HG02759 (cell line): ENCODE data around the gene MAPK12.
"Not testable (repeated sequence)": the region's sequence is repeated elsewhere in the genome, so short reads cannot be mapped to it uniquely, and the experiment has no call there.

Source experiments
- ATAC-seq: cut with Tn5 transposase; IDR thresholded peaks from one replicate; pipeline ENCODE4 v1.9.1; 2021; ENCODE audit warnings: mild to moderate bottlenecking, moderate library complexity; ENCODE audit not compliant: unreplicated experiment

The MAPK12 gene

GRCh38 chr22:50217543-50218152, 43.8 kb downstream of the MAPK12 start:
- ATAC-seq = no peak

GRCh38 chr22:50216684-50217520, 44.6 kb downstream of the MAPK12 start:
- ATAC-seq = no peak

DNA sequence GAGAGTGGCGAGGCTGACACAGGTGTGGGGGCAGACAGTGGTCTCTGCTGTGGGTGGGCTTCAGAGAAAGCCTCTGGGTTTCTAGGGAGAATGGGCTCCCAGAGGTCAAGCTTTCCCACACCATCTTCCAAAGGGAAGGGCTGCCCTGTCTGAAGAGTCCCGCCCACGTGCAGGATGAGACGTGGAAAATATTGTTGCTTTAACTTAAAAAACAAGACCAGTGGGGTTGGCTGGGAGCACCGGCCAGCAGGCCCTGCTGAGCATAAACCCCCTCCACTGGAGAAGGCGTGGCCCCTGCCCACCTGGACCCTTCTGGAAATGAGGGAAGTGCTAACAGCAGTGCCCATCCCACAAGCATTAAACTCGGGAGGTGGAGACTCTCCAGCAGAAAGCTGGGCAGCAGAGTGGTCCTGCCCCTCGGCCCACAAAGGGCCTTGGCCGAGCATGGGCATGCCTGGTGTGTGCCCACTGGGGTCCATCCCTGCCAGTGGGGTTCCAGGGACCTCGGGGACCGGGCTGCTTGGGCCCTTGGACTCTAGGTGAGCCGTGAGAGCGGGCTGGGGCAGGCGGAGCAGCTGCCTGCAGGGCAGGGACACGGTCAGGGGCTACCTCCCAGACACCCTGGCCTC, 45.3 kb downstream of the MAPK12 start:
- no peak for ATAC-seq

DNA sequence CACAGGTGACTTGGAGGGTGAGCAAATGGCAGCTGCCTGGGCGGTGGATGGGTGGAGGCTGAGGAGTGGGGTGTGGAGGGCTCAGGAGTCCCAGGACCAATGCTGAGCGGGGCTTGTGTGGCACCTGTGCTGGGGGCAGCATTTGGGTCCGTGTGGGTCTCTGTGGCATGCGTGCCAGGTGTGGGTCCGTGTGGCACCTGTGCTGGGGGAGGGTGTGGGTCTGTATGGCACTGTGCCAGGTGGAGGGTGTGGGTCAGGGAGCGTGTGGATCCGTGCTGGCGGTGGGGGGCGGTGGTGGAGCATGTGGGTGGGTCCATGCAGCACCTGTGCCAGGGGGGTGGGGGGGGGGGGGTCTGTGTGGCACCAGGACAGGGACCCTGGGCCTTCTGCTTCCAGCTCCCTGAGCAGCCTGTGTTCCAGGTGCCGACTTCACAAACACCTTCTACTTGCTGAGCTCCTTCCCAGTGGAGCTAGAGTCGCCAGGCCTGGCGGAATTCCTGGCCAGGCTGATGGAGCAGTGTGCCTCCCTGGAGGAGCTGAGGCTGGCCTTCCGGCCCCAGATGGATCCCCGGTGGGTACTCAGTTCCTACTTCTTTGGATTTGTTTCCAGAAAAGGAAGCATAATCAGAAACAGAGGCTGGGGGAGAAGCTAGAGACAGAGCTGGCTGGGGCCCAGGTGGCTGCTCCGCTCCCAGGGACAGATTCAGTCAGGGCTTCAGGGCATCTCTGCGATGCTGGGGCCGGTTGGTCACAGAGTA, 46.0 kb downstream of the MAPK12 start:
- ATAC-seq = no peak

DNA sequence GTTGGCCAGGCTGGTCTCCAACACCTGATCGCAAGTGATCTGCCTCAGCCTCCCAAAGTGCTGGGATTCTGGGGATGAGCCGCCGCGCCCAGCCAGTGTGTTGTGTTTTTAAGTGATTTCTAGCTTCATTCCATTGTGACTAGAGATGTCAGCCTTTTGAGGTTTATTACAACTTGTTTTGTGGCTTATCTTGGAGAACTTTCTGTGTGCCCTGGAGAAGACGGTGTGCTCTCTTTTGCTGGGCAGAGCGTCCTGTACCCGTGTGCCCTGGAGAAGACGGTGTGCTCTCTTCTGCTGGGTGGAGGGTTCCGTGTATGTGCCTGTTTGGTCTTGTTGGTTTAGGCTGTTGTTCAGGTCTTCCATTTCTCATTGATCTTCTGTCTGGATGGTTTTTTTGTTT, 48.2 kb downstream of the MAPK12 start:
- ATAC-seq = no peak

GRCh38 chr22:50211147-50211546, 50.3 kb downstream of the MAPK12 start:
- no peak for ATAC-seq

DNA sequence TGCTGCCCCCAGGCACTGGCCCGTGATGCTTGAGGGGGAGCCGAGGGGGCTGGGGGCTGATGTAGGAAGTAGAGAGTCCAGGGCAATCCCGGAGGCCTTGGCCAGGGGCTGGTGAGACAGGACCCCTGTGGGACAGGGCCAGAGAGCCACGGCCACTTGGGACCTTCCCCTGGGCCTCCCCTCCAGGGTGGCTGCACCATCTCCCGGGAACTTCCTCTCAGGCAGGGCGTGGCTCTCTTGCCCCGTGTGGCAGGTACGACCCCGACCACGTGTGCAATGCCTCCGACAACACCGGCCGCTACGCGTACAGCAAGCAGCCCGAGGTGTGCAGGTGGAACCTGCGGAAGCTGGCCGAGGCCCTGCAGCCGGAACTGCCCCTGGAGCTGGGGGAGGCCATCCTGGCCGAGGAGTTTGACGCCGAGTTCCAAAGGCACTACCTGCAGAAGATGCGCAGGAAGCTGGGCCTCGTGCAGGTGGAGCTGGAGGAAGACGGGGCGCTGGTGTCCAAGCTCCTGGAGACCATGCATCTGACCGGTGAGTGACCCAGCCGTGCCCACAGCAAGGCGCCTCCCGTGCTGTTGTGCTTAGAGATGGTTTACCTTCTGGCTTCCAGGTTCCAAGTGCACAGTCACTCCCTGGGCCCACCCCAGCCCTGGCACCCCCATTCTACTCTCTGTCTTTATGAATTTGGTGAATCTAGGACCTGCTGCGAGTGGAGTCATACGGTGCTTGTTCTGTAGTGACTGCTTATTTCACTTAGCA, 50.9 kb downstream of the MAPK12 start:
- no peak for ATAC-seq

DNA sequence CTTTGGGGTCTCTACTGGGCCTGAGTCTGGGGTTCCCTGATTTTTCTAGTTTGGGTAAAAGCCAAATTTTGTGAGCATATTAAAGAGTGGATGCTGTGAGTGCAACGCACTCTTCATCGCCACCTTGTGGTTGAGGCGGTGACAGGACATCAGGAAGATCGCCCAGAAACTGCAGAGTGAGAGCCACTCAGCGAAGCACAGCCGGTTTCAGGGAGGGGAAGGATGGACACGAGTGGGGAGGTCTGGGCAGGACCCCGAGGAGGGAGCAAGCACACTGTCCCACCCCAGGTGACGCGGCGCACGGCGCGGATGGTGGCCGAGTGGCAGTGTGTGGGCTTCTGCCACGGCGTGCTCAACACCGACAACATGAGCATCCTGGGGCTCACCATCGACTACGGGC, 51.6 kb downstream of the MAPK12 start:
- no peak for ATAC-seq

- ATAC-seq = no peak
Measured at GRCh38 chr22:50208939-50209892, 52.3 kb downstream of the MAPK12 start.

- no peak for ATAC-seq
Measured at GRCh38 chr22:50208430-50208938, 53.0 kb downstream of the MAPK12 start.

DNA sequence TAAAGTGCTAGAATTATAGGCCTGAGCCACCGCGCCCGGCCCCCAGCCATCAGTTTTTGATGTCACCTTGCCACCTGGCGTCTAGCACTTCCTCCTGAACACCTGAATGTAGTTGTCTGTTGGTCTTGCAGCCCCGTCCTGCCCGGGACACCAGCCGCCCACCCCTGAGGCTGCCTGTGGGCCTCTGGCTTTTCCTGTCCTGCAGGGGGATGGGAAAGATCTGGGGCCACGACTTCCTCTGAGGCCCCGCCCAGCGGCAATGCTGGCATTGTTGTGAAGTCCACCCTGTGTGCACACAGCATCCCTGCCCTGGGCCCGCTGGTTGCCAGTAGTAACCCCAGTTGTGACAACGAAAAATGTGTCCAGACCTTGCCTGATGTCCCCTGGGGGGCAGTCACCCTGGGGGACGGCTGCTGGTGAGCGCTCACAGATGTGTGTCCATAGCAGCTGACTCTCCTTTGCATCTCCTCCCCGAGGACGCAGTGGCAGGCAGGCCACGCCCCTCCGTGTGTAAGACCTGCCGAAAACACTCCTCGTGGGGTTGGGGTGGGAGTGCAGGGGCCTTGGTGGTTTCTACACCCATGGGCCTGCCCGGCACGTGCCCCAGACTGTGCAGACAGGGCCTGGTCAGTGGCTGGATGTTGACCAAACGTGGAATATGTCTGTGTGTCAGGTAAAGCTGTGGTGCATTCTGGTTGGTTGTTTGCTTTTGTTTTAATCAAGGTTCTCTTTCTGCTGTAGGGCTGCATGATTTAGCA, 53.9 kb downstream of the MAPK12 start:
- no peak for ATAC-seq

- ATAC-seq = no peak
Measured at GRCh38 chr22:50206599-50206998, 54.9 kb downstream of the MAPK12 start.

GRCh38 chr22:50205781-50206569, 55.5 kb downstream of the MAPK12 start:
- ATAC-seq = no peak

- ATAC-seq = not testable (repeated sequence)
Measured at GRCh38 chr22:50204998-50205397, 56.5 kb downstream of the MAPK12 start.

- ATAC-seq = no peak
Measured at GRCh38 chr22:50204571-50204970, 56.9 kb downstream of the MAPK12 start.

- no peak for ATAC-seq
Measured at GRCh38 chr22:50203288-50203687, 58.2 kb downstream of the MAPK12 start.
